DND-41 (cell line): ENCODE results near the gene CYP39A1.

Source experiments
- CTCF ChIP-seq: IDR thresholded peaks from 2 replicates; pipeline ENCODE4 v1.5.1; 2012; ENCODE audit warnings: borderline replicate concordance, low read length, moderate library complexity, mild to moderate bottlenecking; ENCODE audit not compliant: poor library complexity, severe bottlenecking; ENCODE audit errors: extremely low read depth
- EZH2 ChIP-seq: IDR thresholded peaks from 3 replicates; pipeline ENCODE4 v1.6.1; 2012; ENCODE audit warnings: borderline replicate concordance, low read depth, mild to moderate bottlenecking, moderate library complexity, low read length, inconsistent platforms; ENCODE audit not compliant: severe bottlenecking

- TF ChIP-seq CTCF = no peak
- no peak for TF ChIP-seq EZH2
Observed at GRCh38 chr6:46626976-46627375, 25.6 kb downstream of the CYP39A1 start.
